Activated effector memory CD4-positive, alpha-beta T cell treated with anti-CD3 and anti-CD28 coated beads, Interleukin-2, amount 50 U/mL, for 16 hours (primary cell): ENCODE measurements around the gene ARHGEF4.

Experiments
- DNase-seq: peaks from one replicate; pipeline ENCODE4 v3.0.0-alpha.2; 2020

The ARHGEF4 gene

GRCh38 chr2:130930740-130931659 lies 94.3 kb downstream of the ARHGEF4 start:
- no peak for DNase-seq

GRCh38 chr2:130933501-130933900 lies 96.8 kb downstream of the ARHGEF4 start:
- DNase-seq = no peak

- DNase-seq = no peak
Observed at GRCh38 chr2:130936451-130936850, 99.7 kb downstream of the ARHGEF4 start.

GRCh38 chr2:130947967-130948366 lies 111.3 kb downstream of the ARHGEF4 start:
- no peak for DNase-seq

GRCh38 chr2:130949954-130950353 lies 113.2 kb downstream of the ARHGEF4 start:
- no peak for DNase-seq

GRCh38 chr2:130951018-130951417 lies 114.3 kb downstream of the ARHGEF4 start:
- DNase-seq = no peak

- no peak for DNase-seq
Observed at GRCh38 chr2:130954873-130955272, 118.2 kb downstream of the ARHGEF4 start.

GRCh38 chr2:130957915-130958314 lies 121.2 kb downstream of the ARHGEF4 start:
- no peak for DNase-seq

GRCh38 chr2:130963196-130963848 lies 126.6 kb downstream of the ARHGEF4 start:
- DNase-seq = no peak

GRCh38 chr2:130963849-130964793 lies 127.4 kb downstream of the ARHGEF4 start:
- DNase-seq = no peak

- no peak for DNase-seq
Observed at GRCh38 chr2:130964931-130965330, 128.2 kb downstream of the ARHGEF4 start.

GRCh38 chr2:130966149-130966774 lies 129.5 kb downstream of the ARHGEF4 start:
- no peak for DNase-seq

GRCh38 chr2:130966775-130967490 lies 130.2 kb downstream of the ARHGEF4 start:
- no peak for DNase-seq

GRCh38 chr2:130972410-130972809 lies 135.7 kb downstream of the ARHGEF4 start:
- DNase-seq = no peak

- no peak for DNase-seq
Observed at GRCh38 chr2:130975729-130976128, 139.0 kb downstream of the ARHGEF4 start.

GRCh38 chr2:130976591-130977237 lies 140.0 kb downstream of the ARHGEF4 start:
- DNase-seq = no peak

- no peak for DNase-seq
Observed at GRCh38 chr2:130977461-130978050, 140.8 kb downstream of the ARHGEF4 start.

GRCh38 chr2:130981667-130982066 lies 145.0 kb downstream of the ARHGEF4 start:
- no peak for DNase-seq

- no peak for DNase-seq
Observed at GRCh38 chr2:130985206-130985780, 148.6 kb downstream of the ARHGEF4 start.

- no peak for DNase-seq
Observed at GRCh38 chr2:130985831-130986649, 149.3 kb downstream of the ARHGEF4 start.
